PC-3 (cell line): ENCODE measurements around the gene EPC1.
"Not testable (repeated sequence)": the region's sequence is repeated elsewhere in the genome, so short reads cannot be mapped to it uniquely, and the experiment has no call there.

ENCODE experiments used
- CTCF ChIP-seq: fragments of 300-600 bp; sonication (generic); conservative IDR thresholded peaks from 2 replicates; pipeline ENCODE4 v1.5.1; 2017; ENCODE audit warnings: antibody characterized with exemption, low read depth, mild to moderate bottlenecking, low read length
- EZH2 ChIP-seq: fragments of 300-600 bp; sonication (generic); IDR thresholded peaks from one replicate; pipeline ENCODE4 v1.6.1; 2017; ENCODE audit warnings: antibody characterized with exemption, mild to moderate bottlenecking, low read length; ENCODE audit not compliant: unreplicated experiment

GRCh38 chr10:32218206-32219044 is 128.5 kb downstream of the EPC1 start:
- not testable (repeated sequence) for TF ChIP-seq CTCF, EZH2
